Stimulated activated CD4-positive, alpha-beta T cell treated with anti-CD3 and anti-CD28 coated beads, Interleukin-2, amount 100 ng/mL, for 48 hours (primary cell): Measurements from ENCODE around the gene TRAPPC14.

ENCODE experiments used
- DNase-seq, 2 donors: peaks; one replicate each; pipeline ENCODE4 v3.0.0-alpha.2; 2020

TRAPPC14 gene

DNA sequence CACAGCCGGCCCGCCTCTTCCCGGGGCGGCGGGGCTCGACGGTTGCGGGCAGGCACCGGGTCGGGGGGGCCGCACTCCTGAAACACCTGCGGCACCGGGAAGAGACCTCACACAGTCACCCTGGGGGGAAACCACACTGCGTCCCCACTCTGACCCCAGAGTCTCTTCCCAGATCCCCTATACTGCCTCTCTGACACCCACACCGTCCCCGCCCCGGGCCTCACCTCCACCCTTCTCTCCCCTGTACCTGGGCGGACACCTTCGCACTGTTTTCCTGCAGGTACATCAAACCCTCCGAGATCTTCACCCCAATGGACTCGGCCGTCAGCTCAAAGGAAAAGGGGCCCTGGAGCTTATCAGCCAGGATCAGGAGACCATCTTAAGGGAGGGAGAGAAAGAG lies 13.3 kb upstream of the TRAPPC14 start:
- DNase-seq = no peak

DNA sequence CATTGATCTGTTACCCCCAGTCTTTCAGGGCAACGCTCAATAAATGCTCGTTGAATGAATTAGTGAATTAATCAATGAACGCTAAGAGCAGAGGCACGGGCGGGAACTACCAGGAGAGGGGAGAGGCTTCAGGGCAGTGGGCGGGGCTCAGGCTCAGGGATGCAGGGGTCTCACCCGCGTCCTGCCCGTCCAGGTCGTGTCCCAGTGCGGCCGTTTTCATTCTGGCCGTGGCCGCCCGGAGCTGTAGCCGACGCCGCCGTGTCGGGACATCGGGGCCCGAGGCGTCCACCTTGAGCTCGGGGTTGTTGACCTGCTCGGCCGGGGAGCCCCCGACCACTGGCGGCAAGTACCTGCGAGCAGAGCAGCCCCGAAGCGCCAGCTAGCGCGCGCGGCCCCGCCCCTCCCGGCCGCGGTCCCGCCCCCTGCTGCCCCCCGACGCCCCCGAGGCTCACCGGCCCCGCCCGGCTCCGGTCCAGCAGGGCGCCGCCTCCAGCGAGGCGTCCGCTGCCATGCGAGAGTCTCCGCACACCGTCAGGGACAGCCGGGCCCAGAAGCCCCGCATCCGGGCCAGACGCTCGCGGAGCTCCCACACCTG lies 12.7 kb upstream of the TRAPPC14 start:
- DNase-seq = no peak

DNA sequence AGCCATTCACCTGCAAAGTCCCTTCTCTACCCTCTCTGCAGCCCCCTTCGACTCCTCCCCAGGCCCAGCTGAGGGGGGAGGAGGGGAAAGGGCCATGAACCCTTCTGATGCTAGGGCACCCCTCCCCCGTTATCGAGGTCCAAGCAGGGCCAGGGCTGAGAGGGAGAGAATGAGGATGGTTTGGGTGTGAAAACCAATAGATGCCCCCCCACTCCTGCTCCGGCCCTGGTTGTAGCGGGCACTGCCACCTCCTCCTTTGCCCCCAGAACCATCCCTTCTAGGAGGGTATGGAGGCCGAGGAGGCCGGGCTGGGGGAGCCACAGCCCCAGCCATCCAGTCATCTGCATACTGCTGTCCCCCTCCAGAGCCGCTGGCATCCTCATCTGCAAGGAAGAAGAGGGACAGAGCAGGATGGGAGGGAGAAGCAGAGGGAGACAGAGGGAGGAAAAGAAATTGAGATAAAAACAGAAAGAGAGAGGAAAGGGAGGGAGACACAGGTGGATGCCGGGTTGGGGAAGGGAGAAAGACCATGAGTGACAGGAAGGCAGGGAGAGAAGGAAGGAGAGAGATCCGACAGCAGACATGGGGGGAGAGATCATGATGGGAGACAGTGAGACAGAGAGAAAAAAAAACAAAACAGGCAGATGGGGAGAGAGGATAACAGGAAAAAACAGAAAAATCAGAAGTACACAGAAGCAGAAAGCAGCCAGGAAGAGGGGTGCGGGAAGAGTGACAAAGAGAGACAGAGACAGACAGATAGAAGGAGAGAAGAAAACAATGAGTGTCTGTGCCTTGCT lies 11.8 kb upstream of the TRAPPC14 start:
- no peak for DNase-seq

DNA sequence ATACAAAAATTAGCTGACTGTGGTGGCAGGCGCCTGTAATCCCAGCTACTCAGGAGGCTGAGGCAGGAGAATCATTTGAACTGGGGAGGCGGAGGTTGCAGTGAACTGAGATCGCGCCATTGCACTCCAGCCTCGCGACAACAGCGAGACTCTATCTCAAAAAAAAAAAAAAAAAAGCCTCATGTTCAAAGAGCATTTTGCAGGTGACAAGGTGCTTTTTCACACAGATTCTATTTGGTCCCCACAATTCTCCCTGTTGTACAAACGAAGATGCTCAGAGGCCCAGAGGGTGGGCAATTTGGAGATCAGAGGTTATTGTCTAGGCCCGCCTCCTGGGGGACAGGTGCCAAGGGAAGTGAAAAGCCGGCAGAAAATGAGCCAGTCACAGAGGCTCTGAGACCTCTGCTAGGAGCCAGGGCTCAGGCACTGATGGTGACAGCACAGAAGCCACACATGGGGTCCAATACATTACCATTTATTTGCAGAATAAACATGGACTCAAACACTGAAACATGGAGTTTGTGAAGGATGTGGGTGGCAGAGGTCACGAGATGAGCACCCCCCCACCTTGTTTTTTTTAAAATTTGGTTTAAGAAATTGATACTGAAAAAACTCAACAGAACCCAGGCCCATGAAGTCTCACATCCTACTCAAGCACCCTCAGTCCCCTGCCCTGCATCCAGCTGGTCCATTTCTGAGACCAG lies 10.8 kb upstream of the TRAPPC14 start:
- DNase-seq = no peak

DNA sequence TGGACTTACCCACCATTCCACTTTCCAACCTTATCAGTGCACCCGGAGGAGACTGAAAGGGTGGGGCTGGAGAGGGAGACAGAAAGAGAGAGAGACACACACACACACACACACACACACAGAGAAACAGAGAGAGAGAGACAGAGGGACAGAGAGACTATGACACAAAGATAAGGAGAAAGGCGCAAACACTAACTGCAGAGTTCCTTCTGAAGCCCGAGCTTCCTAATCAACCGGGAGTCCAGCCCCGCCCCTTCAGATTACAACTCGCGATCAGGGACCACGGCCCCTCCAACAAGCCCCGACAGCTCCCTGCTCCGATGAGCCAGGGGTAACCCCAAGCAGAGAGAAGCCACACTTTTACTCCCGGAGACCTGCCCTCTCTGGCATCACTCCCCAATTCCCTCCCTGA lies 9.4 kb upstream of the TRAPPC14 start:
- DNase-seq = no peak

DNA sequence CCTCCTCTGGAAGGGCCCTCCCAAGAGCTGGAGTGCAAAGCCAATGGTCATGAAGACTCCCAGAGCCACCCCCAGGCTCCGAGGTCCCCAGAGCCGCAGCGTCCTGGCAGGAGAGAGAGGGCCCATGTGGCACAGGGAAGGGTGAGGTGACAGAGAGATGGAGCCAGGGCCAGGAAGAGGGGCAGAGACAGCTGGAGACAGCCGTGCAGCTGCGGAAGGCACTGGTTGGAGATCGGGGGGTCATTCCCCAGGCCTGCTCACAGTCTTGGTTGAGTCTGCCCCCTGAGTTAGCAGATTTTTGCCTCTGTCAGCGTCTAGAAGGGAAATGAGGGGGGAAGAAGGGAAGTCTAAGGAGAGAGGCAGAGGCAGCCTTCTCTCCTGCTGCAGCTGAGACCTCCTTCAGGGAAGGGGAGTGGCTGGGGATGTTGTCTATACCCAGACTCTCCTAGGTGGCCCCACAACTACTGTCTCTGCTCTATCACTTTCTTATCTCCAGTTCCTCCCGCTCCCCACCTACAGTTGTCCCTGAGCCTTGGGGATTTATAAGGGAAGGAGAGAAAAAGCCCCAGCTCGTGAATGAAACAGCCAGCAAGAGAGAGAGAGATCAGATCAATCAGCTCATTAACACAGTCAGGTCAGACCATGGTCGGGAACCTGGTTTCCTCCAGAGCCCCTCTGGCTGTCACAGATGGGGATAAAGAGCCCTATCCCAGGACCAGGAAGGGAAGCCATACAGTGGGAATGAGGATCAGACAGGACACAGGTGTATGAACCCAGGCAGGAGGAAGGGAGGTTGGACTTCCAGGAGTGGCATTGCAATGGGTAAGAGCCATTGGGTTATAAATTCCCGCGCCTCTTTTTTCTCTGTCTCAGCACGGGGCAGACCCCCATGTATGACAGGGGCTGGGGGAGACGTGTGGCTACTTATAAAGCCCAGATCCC lies 8.7 kb upstream of the TRAPPC14 start:
- DNase-seq = no peak

DNA sequence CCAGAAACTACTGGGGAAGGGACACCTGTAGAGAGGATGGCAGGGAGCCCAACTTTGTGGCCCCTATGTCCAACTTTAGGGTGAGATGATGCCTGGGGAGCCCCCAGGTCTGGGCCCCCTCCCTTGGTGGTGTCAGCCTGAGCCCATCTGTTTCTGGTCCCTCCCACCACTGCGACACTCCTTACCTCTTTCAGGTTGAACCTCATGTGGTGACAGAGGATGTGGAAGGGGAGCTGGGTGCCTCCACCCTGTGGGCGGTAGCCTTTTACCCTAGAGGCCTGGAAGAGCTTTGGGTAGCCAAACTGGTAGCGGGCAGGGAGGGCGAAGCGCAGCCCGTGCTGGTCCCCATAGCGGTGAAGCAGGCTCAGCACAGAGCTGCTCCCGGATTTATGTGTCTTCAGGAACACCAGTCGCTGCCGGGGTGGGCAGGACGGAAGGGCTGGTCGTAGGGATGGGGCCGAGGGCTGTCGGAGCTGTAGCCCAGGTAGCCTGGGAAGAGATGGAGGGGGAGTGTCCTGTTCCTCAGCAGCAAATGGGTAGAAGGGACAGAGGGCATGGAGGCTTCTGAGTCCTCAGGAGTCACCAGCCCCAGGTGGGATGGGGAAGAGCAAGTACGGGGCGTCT lies 7.9 kb upstream of the TRAPPC14 start:
- no peak for DNase-seq

DNA sequence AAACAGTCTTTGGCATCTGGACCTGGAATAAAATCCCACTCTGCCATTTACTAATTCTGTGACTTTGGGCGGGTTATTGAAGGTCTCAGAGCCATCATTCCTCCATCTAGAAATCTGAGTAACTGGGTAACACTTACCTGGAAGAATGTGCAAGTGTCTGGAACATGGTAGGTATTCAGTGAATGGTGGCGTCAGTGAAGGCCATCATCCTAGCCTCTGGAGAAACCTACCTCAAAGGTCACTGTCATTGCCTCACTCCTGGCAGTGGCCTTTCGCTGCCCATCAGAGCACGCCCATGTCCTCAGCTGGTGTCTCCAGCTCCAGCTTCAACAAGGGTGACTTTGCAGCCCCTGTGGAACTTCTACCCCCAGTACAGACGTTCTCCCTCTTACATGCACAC lies 5.3 kb upstream of the TRAPPC14 start:
- DNase-seq = no peak

DNA sequence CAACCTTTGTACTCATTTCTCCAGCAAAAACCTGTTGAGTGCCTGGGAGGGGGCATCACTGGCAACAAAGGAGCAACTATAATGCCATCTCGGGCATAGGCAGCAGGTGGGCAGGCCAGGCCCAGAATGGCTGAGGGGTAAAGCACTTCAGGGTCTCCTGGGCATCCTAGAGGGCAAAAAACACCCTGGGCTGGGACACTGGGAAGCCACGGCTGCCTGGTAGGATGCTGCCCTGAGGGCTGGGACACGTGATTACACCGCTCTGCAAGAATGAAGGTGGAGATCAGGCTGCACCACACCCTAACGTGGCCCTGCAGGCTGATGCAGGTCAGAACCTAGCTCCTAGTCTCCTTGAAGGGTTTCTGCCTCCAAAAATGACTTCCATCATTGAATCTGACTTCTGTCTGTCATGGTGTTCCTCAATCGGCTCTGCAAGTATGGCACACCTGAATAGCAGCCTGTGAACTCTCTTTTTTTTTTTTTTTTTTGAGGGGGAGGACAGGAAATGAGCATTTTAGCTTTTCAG lies 4.5 kb upstream of the TRAPPC14 start:
- DNase-seq = no peak

DNA sequence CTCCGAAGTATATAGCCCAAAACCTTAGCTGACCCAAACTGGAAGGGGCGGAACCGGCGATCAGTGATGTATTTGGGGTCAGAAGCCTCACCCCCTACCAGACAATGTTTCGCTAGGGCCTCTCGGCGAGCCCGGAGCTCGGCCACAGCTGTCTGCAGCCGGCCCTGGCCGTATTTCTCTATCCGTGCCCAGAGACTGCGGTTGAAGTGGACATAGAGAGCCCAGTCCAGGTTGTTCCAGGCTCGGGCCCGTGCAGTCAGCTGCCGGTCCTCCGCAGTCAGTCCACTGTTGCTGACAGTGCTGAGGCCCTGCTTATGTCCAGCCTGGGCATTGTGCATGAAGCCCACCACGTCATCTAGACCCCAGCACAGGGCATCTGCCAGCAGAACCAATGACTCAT lies 1.5 kb upstream of the TRAPPC14 start:
- no peak for DNase-seq

DNA sequence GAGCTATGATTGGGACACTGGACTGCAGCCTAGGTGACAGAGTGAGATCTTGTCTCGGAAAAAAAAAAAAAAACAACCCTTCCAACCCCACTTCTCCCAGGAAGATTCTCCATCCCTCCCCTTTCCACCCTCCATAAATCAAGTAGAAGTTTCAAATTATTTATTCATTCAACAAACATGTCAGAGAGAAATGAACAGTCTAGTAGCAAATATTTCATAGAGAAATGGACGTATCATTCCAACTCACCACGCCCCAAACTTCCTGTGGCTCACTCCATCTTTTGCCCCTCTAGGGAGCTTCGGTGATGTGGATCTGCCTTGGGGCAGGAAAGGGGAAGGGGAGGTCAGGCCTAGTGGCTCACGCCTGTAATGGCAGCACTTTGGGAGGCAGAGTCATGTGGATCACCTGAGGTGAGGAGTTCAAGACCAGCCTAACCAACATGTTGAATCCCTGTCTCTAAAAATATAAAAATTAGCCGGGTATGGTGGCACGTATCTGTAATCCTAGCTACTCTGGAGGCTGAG lies 638 bp upstream of the TRAPPC14 start:
- DNase-seq = no peak

DNA sequence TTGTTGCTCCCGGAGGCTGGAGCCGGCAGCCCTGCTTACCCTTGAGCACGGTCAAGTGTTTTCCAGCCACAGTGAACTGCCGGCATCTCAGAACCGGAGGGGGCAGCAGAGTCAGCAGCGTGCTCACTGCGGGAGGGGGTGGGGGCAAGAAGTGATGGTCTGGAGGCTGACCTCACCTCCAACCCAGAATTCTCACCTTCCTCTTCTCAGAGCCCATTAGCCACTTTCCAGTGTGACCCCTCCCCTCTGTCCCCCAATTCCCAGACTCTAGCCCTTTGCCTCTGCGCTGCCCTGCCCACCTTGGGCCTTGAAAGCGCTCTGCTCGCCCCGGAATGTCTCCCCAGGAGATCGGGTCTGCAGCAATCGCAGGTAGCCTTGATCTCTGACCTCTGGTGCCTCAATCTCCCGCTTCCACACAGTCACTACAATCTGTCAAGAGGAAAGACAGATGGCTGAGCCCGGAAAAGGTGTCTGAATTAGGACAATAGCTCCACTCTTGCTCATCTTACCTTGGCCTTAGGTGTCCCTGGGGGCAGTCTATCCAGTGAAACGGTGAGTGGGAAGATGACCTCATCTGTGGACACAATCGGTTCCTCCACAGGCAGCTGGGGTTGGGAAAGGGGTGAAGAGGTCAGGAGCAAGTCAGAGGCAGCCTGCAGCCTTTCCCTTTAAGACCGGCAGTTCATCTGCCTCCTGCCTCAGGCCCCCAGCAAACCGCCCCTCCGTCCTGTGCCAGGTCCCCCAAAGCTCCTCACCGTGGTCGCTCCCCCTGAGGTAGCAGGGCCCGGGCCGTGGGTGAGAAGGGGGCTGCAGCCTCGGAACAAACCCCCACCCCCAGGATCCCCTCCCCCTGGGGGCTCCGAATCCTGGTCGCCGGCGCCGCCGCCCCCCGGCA lies 942 bp downstream of the TRAPPC14 start:
- DNase-seq = no peak

DNA sequence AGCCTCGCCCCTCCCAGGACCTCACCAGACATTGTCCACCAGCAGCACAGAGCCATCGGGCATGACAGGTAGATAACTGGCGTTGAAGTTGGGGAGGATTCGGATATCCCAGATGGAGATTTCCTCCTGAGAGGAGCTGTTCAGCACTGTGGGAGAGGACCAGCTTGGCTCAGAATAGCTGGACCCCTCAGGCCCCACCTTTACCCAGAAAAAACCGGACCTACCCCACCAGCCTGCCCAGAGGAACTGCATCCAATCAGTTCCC lies 1.5 kb downstream of the TRAPPC14 start:
- DNase-seq = no peak

DNA sequence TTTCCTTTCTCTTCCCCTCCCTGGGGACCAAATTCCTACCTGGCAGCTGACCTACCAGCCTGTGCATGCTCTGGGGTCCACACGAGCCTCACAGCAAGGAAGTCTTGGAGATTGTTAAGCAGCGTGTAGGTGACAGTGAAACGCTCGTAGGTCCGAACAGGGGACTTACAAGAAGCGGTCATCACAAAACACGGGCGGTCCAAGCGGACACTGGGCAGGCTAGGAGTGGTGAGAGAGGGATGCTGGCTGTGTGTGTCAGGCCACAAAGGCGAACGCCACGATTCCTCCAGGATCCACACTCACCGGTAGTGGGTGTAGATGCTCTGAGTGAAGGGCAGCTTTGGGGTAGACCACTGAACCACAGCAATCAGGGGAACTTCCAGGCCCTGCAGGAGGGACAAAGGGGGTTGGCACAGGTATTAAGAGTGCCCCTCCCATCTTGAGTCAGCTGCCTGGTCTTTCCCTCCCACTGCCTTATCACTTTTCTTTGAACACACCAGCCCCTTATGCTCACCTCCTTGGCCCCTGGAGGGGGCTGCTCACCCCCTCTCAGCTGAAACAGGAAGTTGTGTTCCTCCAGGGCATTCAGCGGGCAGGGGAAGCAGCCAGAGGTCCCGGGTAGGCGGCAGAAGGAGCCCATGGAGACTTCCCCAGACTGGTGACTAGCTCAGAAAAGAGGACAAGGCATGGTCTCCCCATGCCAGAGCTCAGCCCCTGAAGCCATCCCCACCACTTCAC lies 2.0 kb downstream of the TRAPPC14 start:
- DNase-seq = no peak

DNA sequence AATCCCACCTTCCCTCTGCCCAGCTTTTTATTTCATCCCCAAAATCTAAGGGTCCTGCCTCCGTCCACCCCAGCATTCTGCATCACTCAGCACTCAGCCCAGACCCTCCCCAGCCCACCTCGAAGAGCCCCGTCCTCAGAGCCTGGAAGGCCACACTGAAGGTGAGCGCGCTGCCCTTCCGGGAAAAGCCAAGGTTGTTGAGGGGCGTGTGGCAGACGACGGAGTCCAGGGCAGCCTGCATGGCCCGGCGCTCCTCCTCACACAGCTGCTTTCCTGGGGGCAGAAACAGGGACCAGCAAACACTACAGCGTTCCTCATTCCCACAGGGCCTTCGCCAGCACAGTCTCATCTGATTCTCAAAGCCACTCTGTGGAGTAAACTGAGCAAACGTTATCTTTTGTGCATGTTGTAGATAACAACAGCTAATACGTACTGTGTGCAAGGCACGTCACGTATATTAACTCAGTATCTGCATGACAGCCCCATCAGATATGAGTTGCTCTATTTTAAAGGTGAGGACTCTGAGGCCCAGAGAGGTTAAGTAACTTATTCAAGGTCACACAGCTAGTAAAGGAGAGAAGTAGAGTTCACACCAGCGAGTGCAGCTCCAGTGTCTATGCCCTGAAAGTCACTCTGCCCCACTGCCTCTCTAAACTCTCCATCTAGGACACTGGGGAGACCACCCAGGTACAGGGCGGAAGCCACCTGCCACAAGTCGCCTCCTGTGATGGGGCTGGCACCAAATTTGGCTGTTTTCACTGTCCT lies 2.8 kb downstream of the TRAPPC14 start:
- DNase-seq = no peak

DNA sequence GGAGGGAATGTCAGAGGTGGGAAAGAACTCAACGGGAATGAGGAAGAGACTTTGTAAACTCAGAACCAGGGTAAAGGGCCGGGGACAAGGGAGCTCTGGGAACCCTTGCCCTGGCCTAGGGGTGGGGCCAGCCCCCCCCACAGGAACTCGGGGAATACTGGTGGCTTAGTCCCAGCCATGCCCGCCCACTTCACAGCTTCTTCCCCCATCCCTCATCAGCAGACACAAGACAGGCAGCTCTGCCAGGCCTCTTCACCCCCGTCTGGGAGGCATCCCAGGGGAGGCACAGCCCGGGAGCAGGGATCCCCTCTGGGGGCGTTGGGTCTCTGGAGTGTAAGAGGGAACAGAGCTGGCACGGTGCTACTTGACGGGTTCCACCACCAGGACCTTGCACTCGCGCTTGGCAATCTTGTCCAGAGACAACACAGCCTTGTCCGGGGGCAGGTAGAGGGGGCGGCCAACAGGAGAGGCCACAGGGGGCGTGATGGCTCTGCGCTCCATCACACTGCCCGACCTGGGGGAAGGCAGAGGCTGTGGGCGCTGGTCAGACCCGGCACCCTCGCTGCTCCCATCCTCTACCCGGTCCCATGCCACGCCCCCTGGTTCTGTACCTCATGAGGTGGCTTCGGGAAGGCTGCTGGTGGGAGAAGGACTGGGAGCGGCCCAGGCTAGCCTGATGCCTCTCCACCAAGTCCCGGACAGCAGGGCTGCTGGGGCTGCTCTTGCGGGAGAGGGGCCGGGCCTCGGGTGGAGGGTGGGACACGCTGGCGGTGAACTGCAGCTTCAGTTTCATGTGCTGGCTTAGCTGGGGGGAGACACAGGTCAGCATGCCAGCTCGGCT lies 3.7 kb downstream of the TRAPPC14 start:
- no peak for DNase-seq

DNA sequence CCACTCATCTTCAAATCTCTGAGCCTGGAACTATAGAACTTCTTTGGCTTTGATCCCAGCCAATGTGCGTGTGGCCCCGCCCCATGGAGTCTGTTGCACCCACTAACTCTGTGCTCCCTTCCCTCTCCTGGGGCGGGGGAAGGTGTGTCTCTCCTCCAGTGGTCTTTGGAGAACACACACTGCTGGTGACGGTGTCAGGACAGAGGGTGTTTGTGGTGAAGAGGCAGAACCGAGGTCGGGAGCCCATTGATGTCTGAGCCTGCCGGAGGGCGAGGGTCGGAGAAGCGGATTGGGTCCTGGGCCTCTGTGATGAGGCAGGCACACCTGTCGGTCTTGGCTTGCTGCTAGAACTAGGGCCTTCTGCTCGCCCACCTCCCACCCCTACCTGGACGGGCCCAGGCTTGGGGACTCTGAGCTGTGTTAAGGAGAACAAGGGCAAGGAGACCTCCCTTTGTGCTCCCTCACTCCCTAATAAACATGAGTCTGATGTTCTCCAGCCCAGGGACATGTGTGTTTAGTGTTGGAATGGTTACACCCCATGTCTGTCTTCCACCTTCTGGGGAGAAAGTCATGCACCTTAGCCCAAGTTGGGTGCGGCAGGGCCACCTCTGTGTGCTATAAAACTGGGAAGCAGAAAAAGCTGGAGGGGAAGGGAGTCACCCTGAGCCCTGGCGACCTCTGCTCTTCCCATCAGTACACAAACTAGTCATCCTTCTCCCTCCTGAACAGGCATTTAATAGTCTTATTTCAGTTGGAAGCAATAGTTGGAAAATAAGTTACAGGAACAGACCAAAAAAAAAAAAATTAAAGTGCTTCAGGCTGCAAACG lies 4.6 kb downstream of the TRAPPC14 start:
- no peak for DNase-seq
